Activated naive CD4-positive, alpha-beta T cell treated with anti-CD3 and anti-CD28 coated beads for 36 hours (primary cell): Measurements from ENCODE around the gene MTNR1B. TPM values are rescaled to one million over a fixed set of nuclear protein-coding genes. Genes with fewer than 3 reads are reported as not detected.

Experiments
- CTCF ChIA-PET: fragments of 350-600 bp; sonication (Branson Sonifier 250); formaldehyde crosslinking; loops from one replicate; lab custom pipeline; 2021; ENCODE audit warnings: antibody characterized with exemption; lab: Charles Lee
- DNase-seq: peaks from one replicate; pipeline ENCODE4 v3.0.0-alpha.2; 2020
- H3K27ac Mint-ChIP-seq: one replicate; pipeline ENCODE4 v1.8.0; 2021; ENCODE audit warnings: mild to moderate bottlenecking, mixed read lengths
- H3K27me3 Mint-ChIP-seq: one replicate; pipeline ENCODE4 v1.8.0; 2021; ENCODE audit warnings: low read depth, mixed read lengths
- H3K36me3 Mint-ChIP-seq: one replicate; pipeline ENCODE4 v1.8.0; 2021; ENCODE audit warnings: low read depth, mixed read lengths
- H3K4me1 Mint-ChIP-seq: one replicate; pipeline ENCODE4 v1.8.0; 2021; ENCODE audit warnings: low read depth, mixed read lengths
- H3K4me3 Mint-ChIP-seq: one replicate; pipeline ENCODE4 v1.8.0; 2021; ENCODE audit warnings: mild to moderate bottlenecking, moderate library complexity, mixed read lengths
- H3K9me3 Mint-ChIP-seq: one replicate; pipeline ENCODE4 v1.8.0; 2021; ENCODE audit warnings: mixed read lengths
- intact Hi-C: fragments of 100-400 bp; cut with micrococcal nuclease; formaldehyde crosslinking; loops from one replicate; pipeline ENCODE4 v1.15.1; 2023
- total RNA-seq, 2 experiments: library from RNA; stranded (reverse); gene quantifications; one replicate each; pipeline ENCODE4 v1.2.3, GENCODE V29; 2021

Gene MTNR1B
- total RNA-seq, 2 experiments from 2014 or later: not detected

DNA sequence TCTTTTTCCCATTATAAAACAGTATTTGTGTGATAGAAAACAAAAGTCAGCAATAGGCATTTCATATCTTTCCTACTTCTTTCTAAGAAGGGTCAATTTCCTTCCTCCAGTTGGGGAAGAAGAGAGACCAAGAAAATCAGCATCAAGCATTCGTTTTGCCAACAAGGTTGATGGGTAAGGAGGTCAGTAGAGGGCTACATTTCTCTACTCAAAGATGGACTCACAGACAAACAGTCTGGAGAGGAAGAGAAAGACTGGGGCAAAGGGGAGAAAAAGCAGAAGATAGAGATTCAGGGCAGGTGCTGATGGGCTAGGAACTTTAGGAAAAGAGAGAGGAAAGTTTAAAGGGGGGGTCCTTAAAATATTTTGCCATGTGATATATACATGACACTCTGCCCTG lies 8.6 kb upstream of the MTNR1B start:
- intact Hi-C loops: no loop called here
- CTCF ChIA-PET: no interaction called here
- H3K9me3 Mint-ChIP-seq: no peaks in the 10 kb centered on the region
- no peaks in the 10 kb centered on the region for H3K27me3 Mint-ChIP-seq
- no peak overlapping the region for H3K4me3 Mint-ChIP-seq
- no peak overlapping the region for H3K27ac Mint-ChIP-seq
- H3K36me3 Mint-ChIP-seq: no peaks in the 10 kb centered on the region
- DNase-seq: no peak
- H3K4me1 Mint-ChIP-seq: no peaks in the 10 kb centered on the region

DNA sequence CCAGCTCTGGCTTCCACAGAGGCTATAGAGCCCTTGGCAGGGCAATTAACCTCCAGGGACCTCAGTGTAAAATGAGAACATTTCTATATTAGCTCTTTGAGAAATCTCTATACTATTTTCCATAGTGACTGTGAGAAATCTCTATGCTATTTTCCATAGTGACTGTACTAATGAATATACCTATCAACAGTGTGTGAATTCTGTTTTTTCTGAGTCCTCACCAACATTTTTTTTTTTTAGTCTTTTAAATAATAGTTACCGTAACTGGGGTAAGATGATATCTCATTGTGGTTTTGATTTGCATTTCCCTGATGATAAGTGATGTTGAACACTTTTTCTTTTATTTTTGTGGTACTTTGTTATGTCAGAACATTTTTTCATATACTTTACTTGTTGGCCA lies 7.0 kb upstream of the MTNR1B start:
- Mint-ChIP-seq H3K9me3 (peaks cover 3% of the 10 kb centered on the region), H3K27ac (no peak overlapping the region), H3K27me3 (peaks cover 4% of the 10 kb centered on the region), H3K4me1 (peaks cover 5% of the 10 kb centered on the region), H3K36me3 (no peaks in the 10 kb centered on the region), H3K4me3 (no peak overlapping the region)
- intact Hi-C loops: no loop called here
- CTCF ChIA-PET: interaction anchor here (0.7 to 1.0 kb wide), 2 partner anchors 26 to 137 kb away, joined by 3 to 4 read pairs; no protein-coding TSS in a partner anchor
- DNase-seq: no peak

DNA sequence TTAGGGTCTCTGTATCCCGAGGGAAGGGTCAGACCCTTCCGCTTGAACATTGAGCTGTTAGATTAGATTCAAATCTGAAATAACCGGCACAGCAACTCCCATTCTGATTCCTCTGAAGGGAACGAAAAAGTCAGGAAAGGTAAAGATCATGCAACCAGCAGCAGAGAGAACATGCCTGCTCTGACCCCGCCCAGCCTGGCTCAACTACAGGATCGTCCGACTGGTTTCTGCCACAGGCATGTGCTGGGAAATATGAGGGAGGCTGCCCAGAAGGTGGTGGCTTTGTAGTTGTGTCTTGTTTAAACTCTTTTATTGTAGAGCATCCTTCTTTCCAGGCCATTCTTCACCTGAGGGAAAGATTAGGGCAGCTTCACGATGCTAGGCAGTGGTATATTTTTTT lies 5.0 kb upstream of the MTNR1B start:
- H3K36me3 Mint-ChIP-seq: no peaks in the 10 kb centered on the region
- intact Hi-C loops: no loop called here
- peaks cover 9% of the 10 kb centered on the region for H3K27me3 Mint-ChIP-seq
- no peak overlapping the region for H3K4me3 Mint-ChIP-seq
- no peak overlapping the region for H3K27ac Mint-ChIP-seq
- no peak for DNase-seq
- H3K4me1 Mint-ChIP-seq: peaks cover 5% of the 10 kb centered on the region
- H3K9me3 Mint-ChIP-seq: peaks cover 3% of the 10 kb centered on the region
- CTCF ChIA-PET: no interaction called here

DNA sequence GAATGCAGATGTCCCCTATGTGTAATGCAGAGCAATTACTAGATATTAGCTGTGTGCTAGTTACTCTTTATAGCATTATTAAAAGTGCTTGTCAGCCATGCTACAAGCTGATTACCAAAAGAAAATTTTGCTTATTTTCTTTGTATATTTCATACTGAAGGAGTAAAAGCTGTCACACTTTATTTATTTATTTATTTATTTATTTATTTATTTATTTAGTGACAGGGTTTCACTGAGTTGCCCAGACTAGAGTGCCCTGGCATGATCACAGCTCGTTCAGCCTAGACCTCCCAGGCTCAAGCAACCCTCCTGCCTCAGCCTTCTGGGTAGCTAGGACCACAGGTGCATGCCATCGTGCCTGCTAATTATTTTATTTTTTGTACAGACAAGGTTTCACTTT lies 4.3 kb upstream of the MTNR1B start:
- CTCF ChIA-PET: no interaction called here
- peaks cover 13% of the 10 kb centered on the region for H3K27me3 Mint-ChIP-seq
- H3K36me3 Mint-ChIP-seq: no peaks in the 10 kb centered on the region
- peaks cover 5% of the 10 kb centered on the region for H3K4me1 Mint-ChIP-seq
- intact Hi-C loops: no loop called here
- no peak overlapping the region for H3K4me3 Mint-ChIP-seq
- H3K27ac Mint-ChIP-seq: no peak overlapping the region
- H3K9me3 Mint-ChIP-seq: peaks cover 3% of the 10 kb centered on the region
- no peak for DNase-seq

DNA sequence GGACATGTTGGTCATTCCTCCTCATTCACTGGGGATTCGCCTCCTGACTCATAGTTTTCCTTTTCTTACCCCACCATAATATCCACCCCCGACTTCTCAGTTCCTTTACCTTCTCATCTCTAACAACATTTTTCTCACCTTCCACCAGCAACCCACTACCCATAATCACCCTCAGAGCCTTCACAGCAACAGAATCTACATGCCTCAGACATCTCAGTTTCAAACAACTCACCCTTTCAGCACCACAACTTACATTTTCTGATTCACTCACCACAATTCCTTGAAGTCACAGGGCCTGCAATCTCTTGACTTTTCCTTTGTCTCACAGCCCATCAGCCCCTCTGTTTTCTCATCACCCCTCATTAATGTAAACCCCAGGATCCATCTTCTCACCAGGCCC lies 2.3 kb upstream of the MTNR1B start:
- Mint-ChIP-seq H3K27me3 (peaks cover 17% of the 10 kb centered on the region), H3K9me3 (peaks cover 3% of the 10 kb centered on the region), H3K4me1 (peaks cover 5% of the 10 kb centered on the region), H3K36me3 (no peaks in the 10 kb centered on the region), H3K4me3 (no peak overlapping the region), H3K27ac (no peak overlapping the region)
- DNase-seq: no peak
- intact Hi-C loops: loop anchor here (2.0 kb wide), 1 partner anchor 88 kb away; no protein-coding TSS in a partner anchor
- CTCF ChIA-PET: no interaction called here

DNA sequence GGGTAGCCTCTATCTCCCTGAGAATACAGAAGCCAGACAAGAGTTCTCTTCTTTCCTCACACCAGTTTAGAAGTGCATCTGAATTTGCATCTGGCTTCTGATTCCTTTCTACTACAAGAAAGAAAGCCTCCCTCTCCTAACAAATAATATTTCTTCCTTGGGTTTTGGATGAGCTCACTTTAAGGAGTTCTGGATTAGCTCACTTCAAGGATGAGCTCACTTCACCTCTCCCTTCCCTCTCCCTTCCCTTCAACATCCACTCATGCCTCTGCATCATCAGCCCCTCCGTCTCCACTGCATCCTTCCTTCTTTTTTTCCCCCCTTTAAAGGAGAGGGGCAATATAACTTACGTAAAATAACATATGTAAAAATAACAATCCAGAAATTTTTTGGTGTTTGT lies 1.6 kb upstream of the MTNR1B start:
- peaks cover 3% of the 10 kb centered on the region for H3K9me3 Mint-ChIP-seq
- H3K4me1 Mint-ChIP-seq: peaks cover 5% of the 10 kb centered on the region
- H3K27ac Mint-ChIP-seq: no peak overlapping the region
- peaks cover 21% of the 10 kb centered on the region for H3K27me3 Mint-ChIP-seq
- no peaks in the 10 kb centered on the region for H3K36me3 Mint-ChIP-seq
- H3K4me3 Mint-ChIP-seq: no peak overlapping the region
- DNase-seq: no peak
- CTCF ChIA-PET: no interaction called here
- intact Hi-C loops: loop anchor here (2.0 kb wide), 1 partner anchor 87 kb away; no protein-coding TSS in a partner anchor

DNA sequence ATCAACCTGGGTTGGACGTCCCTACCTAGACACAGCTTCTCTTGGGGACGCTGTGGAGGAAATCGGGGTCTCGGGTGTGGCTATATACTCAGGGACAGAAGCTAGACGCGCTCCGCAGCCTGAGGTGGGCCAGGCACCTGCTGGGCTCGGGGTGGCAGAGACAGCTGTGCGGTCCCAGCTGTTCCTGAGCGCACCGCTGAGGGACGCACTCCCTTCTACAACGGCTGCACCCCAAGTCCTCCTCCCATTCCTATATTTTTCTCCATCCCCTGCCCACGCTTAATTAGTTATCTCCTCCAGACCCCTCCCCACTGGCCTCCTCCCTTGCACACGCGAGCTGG lies 188 bp upstream of the MTNR1B start:
- H3K27me3 Mint-ChIP-seq: peaks cover 29% of the 10 kb centered on the region
- no peak overlapping the region for H3K27ac Mint-ChIP-seq
- peaks cover 5% of the 10 kb centered on the region for H3K4me1 Mint-ChIP-seq
- intact Hi-C loops: no loop called here
- peaks cover 3% of the 10 kb centered on the region for H3K9me3 Mint-ChIP-seq
- H3K4me3 Mint-ChIP-seq: no peak overlapping the region
- CTCF ChIA-PET: no interaction called here
- no peak for DNase-seq
- no peaks in the 10 kb centered on the region for H3K36me3 Mint-ChIP-seq

DNA sequence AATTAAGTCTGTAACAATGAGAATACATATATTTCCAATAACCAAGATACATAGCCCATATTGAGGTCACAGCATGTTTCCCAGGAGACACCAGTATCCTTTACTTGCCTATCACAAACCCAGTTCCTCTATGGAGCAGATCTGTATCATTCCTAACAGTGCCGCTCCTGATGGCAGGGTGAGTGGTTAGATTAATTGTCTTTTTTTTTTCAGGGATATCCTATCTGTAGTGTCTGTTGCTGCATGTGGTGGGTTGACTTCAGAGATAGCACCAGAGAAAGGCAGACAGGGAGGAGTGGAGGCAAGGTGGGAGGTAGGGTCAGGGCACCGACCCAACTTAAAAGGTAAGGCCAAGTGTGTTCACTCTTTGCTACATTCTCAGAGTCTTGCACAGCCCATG lies 2.8 kb downstream of the MTNR1B start:
- no peak overlapping the region for H3K27ac Mint-ChIP-seq
- peaks cover 26% of the 10 kb centered on the region for H3K27me3 Mint-ChIP-seq
- H3K9me3 Mint-ChIP-seq: peaks cover 2% of the 10 kb centered on the region
- no peak overlapping the region for H3K4me3 Mint-ChIP-seq
- H3K36me3 Mint-ChIP-seq: no peaks in the 10 kb centered on the region
- CTCF ChIA-PET: no interaction called here
- H3K4me1 Mint-ChIP-seq: peaks cover 2% of the 10 kb centered on the region
- intact Hi-C loops: no loop called here
- no peak for DNase-seq

DNA sequence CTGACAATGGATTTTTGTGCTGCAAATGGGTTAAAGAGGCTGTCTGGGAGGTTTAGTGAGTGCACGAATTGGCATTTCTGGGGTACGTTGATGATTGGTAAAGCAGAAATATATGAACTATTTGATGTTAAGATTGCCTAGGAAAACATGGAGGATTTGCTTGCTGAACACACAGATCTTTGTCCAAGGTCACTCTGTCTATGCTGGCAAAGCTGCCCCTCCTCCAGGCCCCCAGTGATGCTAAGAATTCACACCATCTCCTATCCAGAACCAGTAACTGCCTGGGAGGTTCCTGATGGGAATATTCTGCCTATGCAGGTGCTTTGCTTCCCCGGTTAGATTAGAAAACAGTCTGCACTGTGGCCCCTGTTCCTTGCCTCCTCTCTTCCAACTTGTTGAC lies 5.8 kb downstream of the MTNR1B start:
- Mint-ChIP-seq H3K4me1 (no peaks in the 10 kb centered on the region), H3K27ac (no peak overlapping the region), H3K4me3 (no peak overlapping the region), H3K36me3 (no peaks in the 10 kb centered on the region), H3K27me3 (peaks cover 17% of the 10 kb centered on the region), H3K9me3 (no peaks in the 10 kb centered on the region)
- CTCF ChIA-PET: interaction anchor here (1.1 kb wide), 1 partner anchor 33 kb away, joined by 4 read pairs; no protein-coding TSS in a partner anchor
- intact Hi-C loops: no loop called here
- no peak for DNase-seq

DNA sequence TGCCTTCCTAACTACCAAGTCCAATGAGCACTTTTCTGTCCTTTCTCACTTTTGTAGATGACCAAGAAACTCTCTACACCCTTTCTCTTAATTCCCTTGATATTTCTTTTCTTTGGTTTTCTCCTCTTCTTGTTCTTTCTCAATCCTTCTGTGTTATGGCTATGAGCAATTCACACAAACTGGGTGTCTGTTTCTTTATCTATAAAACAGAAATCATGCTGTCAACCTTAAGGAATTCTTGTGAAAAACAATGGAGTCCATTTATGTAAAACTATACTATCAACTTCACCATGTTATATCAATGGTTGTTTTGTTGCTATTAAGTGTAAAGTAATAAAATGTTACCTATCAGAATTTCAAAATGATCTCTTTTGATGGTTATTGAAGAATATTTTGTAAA lies 7.2 kb downstream of the MTNR1B start:
- CTCF ChIA-PET: no interaction called here
- intact Hi-C loops: no loop called here
- no peak overlapping the region for H3K27ac Mint-ChIP-seq
- H3K4me3 Mint-ChIP-seq: no peak overlapping the region
- H3K4me1 Mint-ChIP-seq: no peaks in the 10 kb centered on the region
- DNase-seq: no peak
- H3K36me3 Mint-ChIP-seq: no peaks in the 10 kb centered on the region
- H3K9me3 Mint-ChIP-seq: no peaks in the 10 kb centered on the region
- peaks cover 17% of the 10 kb centered on the region for H3K27me3 Mint-ChIP-seq

DNA sequence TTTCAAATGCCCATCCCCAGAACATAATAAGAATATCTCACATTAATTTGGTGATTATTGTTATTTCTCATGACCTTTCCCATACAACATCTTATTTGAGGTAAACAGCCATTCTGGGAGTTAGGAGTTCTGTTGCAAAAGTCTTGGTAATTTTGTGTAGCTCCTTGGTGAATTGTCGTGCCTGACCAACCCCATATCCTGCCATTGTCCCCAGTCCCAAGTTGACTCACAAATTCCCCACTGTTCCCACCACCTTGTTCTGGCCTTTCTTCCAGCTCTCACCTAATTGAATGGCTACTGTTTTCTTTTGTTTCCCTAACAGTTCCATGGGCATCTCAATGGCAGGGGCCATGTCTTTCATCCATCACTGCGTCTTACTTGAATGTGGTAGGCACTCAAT lies 8.0 kb downstream of the MTNR1B start:
- H3K27me3 Mint-ChIP-seq: peaks cover 13% of the 10 kb centered on the region
- no peak for DNase-seq
- no peak overlapping the region for H3K27ac Mint-ChIP-seq
- H3K36me3 Mint-ChIP-seq: no peaks in the 10 kb centered on the region
- CTCF ChIA-PET: no interaction called here
- no peak overlapping the region for H3K4me3 Mint-ChIP-seq
- intact Hi-C loops: no loop called here
- no peaks in the 10 kb centered on the region for H3K9me3 Mint-ChIP-seq
- H3K4me1 Mint-ChIP-seq: no peaks in the 10 kb centered on the region

DNA sequence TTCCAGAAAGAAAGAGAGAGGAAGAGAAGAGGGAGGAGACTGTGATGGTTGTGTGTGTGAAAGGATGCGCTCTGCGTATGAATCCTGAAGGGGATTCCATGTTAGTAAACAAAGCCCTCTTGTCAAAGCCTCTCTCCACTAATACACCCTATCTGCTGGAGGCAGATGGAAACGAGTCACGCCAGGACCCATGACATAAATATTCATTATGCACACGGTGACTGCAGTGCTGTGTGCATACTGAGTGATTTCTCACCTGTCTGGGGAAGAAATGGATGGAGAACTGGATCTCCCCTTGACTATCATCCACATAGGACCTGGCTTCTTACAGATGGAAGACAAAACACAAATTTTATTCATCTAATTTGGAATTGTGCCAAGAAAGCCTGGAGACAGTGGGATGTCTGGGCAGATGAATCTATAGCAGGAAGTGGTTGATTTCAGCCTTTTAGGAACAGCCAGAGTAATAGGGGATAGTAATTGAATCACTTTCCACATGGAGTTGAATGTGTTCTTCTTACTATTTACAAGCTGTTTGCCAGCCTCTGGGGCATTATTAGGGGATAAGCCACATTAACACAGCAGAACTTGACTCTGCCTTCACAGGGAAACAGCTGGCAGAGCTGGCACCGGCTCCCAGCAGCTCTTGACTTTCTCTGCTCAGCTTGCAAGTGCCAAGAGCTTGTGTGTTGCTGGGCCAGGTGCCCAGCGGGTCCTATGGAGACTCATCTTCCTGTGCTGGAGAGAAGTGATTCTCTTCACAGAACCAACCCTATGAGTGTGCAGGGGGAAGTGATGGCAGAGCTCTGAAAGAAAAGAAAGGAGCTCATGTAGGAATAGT lies 9.0 kb downstream of the MTNR1B start:
- H3K36me3 Mint-ChIP-seq: no peaks in the 10 kb centered on the region
- intact Hi-C loops: no loop called here
- H3K27ac Mint-ChIP-seq: no peak overlapping the region
- no peak for DNase-seq
- H3K27me3 Mint-ChIP-seq: peaks cover 4% of the 10 kb centered on the region
- no peaks in the 10 kb centered on the region for H3K9me3 Mint-ChIP-seq
- CTCF ChIA-PET: no interaction called here
- H3K4me3 Mint-ChIP-seq: no peak overlapping the region
- H3K4me1 Mint-ChIP-seq: no peaks in the 10 kb centered on the region

DNA sequence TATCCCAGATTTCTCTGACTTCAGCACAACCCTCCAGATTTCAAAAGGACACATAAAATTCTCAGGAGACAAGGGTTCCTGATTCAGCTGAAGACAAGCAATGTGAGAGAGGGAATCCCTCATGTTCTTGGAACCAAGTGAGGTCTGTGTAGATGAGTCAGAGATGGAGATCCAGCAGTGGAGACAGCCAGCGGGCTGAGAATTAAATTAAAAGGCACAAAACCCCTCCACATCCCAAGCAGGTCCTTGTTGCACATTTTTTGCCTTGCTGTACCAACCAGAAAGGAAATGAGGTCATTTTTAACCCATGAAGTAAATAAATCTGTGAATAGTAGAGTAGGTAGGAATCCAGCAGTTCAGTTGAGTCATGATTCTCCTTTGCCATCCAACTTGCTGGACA lies 9.7 kb downstream of the MTNR1B start:
- intact Hi-C loops: no loop called here
- Mint-ChIP-seq H3K9me3 (no peaks in the 10 kb centered on the region), H3K27ac (no peak overlapping the region), H3K4me1 (no peaks in the 10 kb centered on the region), H3K36me3 (no peaks in the 10 kb centered on the region), H3K4me3 (no peak overlapping the region), H3K27me3 (peaks cover 2% of the 10 kb centered on the region)
- no peak for DNase-seq
- CTCF ChIA-PET: no interaction called here
